Cardiac fibroblast (primary cell): ENCODE measurements around the gene ZNF581.

Source experiments
- DNase-seq, 2 donors: peaks; one replicate each; pipeline versions ENCODE4 v3.0.0 to v3.0.0-alpha.2; 2010; ENCODE audit warnings: low read depth in 2 of 2
- H3K4me3 ChIP-seq, 2 donors: replicated peaks in 1 of 2; 1 replicate in 1 of 2; 2 replicates in 1 of 2; pipeline ENCODE4 v1.5.1; 2011; ENCODE audit warnings: low read depth in 2 of 2, low read length in 2 of 2, mild to moderate bottlenecking in 2 of 2, moderate library complexity in 1 of 2
- TF ChIP-seq, protein P1 (sequence below): IDR thresholded peaks from one replicate; pipeline ENCODE4 v1.5.1; 2011; ENCODE audit warnings: low read depth, mild to moderate bottlenecking, low read length, inconsistent platforms

The ZNF581 gene

DNA sequence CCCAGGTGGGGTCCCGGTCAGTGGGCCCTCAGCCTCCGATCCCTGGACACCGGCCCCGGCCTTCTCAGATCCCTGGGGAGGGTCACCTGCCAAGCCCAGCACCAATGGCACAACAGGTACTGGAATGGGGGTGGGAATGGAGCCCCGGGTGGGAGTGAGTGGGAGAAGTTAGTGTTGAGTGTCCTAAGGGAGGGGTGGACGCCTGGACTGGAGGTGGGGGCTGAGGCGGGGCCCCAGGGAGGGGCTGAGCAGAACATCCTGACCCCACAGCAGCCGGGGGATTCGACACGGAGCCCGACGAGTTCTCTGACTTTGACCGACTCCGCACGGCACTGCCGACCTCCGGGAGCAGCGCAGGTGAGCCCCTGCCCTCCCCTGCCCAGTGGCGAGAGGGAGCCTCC lies 49.2 kb downstream of the ZNF581 start:
- H3K4me3 ChIP-seq: no peak overlapping the region
- TF ChIP-seq, protein P1, sequence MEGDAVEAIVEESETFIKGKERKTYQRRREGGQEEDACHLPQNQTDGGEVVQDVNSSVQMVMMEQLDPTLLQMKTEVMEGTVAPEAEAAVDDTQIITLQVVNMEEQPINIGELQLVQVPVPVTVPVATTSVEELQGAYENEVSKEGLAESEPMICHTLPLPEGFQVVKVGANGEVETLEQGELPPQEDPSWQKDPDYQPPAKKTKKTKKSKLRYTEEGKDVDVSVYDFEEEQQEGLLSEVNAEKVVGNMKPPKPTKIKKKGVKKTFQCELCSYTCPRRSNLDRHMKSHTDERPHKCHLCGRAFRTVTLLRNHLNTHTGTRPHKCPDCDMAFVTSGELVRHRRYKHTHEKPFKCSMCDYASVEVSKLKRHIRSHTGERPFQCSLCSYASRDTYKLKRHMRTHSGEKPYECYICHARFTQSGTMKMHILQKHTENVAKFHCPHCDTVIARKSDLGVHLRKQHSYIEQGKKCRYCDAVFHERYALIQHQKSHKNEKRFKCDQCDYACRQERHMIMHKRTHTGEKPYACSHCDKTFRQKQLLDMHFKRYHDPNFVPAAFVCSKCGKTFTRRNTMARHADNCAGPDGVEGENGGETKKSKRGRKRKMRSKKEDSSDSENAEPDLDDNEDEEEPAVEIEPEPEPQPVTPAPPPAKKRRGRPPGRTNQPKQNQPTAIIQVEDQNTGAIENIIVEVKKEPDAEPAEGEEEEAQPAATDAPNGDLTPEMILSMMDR: no peak
- no peak for DNase-seq

DNA sequence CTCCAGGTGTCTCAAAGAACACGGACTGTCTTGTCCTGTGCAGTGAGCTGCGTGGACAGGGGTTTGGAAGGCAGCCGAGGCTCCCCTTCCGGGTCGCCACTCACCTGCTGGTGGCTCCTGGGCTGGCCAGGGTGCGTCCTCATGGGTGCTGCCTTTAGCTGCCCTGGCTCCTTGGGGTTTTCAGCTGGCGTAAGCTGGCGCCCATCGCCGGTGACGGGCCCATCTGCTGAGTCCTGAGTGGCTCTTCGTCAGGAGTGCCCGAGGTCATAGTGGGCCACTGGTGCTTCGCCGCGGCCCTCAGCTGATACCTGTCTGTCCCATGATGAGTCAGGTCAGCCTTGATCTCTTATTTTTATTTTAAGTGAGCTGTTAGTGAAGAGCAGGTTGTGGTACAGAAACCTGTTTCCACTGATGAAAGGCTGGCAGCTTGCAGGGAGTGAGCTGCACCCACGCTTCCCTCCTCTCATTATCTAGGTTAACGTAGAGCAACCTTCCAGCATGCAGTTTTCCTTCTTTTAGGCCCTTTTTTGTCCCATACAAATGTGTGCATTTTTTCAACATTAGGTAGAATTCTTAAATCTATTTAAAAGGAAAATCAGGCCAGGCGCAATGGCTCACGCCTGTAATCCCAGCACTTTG lies 50.0 kb downstream of the ZNF581 start:
- no peak for DNase-seq
- no peak overlapping the region for H3K4me3 ChIP-seq
- TF ChIP-seq, protein P1: no peak

DNA sequence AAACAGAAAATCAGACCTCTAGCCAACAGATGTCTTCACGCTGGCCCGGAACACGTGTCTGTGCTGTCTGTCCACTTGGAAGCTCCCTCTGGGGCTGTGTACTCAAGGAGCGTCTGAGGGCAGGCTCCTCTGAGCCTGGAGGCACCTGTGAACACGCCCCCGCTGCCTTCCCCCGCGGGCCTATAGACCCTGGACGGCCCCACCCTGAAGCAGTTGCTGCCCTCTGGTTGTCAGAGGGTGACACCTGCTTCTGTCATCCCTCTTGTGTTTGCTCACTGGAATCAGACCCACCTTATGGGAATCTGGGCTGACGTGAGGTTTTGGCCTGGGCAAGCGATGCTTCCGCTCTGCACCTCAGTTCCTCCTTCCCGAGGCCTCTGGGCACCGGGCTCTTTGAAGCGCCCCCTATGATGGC lies 50.8 kb downstream of the ZNF581 start:
- TF ChIP-seq, protein P1: no peak
- no peak for DNase-seq
- H3K4me3 ChIP-seq: no peak overlapping the region

DNA sequence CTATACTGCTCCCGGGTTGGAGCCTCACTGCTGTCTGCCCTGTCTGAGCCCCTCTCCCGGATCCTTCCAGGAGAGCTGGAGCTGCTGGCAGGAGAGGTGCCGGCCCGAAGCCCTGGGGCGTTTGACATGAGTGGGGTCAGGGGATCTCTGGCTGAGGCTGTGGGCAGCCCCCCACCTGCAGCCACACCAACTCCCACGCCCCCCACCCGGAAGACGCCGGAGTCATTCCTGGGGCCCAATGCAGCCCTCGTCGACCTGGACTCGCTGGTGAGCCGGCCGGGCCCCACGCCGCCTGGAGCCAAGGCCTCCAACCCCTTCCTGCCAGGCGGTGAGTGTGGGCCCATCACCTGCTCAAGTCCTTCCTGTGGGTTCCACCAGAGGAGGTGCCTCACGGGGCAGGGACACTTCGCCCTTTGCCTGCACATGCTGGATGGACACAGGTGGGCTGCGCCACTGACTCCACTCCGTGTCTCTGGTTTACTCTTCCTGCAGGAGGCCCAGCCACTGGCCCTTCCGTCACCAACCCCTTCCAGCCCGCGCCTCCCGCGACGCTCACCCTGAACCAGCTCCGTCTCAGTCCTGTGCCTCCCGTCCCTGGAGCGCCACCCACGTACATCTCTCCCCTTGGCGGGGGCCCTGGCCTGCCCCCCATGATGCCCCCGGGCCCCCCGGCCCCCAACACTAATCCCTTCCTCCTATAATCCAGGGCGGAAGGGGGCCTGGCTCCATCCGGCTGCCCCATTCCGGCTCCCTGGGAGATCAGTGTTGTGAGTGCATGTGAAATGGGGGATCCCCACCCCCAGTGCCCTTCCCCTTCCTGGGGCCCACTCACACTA lies 51.4 kb downstream of the ZNF581 start:
- DNase-seq: no peak
- H3K4me3 ChIP-seq: no peak overlapping the region
- TF ChIP-seq, protein P1: no peak
